DMS53 treated with DMSO at 0.1 percent for 48 hours (cell line): ENCODE results near the gene C2orf76.
A peak's percentile ranks its signal among the peaks of the same experiment; 100 is the strongest.
"Not testable (repeated sequence)": the region's sequence is repeated elsewhere in the genome, so short reads cannot be mapped to it uniquely, and the experiment has no call there.

Experiments
- DNase-seq: peaks from one replicate; lab custom pipeline; 2025; ENCODE audit not compliant: unreplicated experiment; lab: John Stamatoyannopoulos, UW

C2orf76 gene

DNA sequence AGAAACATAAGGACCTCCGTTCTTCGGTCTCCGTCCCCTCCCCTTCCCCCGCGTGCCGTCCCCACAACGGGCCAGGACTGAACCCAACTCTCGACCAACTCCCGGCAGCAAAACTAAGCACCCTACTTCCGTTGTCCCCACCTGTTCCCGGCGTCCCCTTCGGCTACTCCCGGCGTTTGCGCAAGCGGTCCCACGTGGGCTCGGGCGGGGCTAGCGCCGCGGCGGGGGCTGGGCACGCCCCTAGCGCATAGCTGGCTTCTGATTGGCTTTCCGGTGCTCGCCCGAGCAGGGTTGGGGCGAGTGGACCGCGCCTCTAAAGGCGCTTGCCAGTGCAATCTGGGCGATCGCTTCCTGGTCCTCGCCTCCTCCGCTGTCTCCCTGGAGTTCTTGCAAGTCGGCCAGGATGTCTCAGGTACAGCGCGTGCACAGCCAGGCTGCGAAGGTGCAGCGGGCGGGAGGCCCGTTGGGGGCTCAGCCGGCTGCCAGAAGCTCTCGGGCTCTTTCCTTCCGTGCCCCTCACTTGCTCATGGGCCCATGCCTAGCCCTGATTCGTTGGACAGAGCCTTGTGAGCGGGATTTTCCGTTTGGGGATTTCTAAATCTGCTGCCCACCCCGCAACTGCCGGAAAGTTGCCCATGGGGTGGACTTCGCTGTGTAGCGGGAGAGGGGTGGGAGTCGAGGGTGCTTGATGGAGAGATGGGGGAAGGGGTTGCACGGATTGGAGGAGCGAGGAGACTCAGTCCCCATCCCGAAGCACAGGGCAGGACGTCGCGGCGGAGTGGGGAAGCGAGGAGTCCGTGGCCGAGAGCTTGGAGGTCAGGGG lies at the start of gene C2orf76, which contains the start of gene DBI:
Gene C2orf76 (minus strand): TSS at position 186 of the 823 bp plus-strand sequence. CDS start 26,875 bp downstream, outside the sequence.
Gene DBI (plus strand): TSS at position 329 of the 823 bp plus-strand sequence. CDS start 75 bp downstream, at position 404.
- DNase-seq = peak; percentile 93

DNA sequence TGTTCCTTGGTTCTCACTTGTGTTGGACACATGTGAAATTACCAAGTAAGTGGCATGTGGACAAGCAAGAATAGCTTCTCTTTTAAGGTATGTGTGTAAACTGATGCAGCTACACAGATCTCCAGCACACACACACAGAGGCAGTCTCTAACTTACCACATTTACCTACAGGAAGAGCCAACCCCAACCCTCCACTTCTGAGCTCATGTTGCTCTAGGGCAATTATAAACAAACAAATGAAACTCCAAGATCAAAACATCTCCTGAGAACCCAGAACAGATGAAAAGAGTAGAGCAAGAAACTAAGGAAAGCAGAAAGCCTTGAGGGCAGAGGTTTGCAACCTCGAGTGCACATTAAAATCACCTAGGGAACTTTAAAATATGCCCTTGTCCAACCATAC lies 49.0 kb upstream of the C2orf76 start:
- no peak for DNase-seq

DNA sequence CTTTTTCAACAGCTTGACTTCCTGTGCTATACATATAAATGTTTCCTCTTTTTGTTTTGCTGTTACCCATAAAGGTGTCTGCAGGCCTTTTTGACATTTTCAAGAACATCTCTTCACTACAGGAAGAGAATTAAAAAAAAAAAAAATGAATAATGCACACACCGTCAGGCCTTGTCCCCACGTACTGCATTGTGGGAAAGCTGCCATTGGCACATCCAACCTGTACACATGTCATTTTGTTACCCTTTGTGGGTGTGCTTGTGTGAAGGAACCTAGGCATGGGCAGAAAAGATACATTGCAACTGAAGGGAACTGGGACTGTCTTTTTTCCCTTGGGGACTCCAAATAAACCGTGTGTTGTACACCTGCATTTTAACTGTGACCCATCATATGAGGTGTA lies 48.3 kb upstream of the C2orf76 start:
- DNase-seq = no peak

DNA sequence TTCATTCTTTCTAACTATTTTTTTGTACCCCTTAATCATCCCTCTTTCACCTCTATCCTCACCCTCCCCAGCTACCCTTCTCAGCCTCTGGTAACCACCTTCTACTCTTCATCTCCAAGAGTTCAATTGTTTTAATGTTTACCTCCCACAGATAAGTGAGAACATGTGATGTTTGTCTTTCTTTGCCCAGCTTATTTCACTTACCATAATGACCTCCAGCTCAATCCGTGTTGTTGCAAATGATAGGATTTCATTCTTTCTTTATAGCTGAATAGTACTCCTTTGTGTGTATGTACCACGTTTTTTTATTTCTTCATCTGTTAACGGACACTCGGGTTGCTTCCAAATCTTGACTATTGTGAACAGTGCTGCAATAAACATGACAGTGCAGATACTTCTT lies 42.9 kb upstream of the C2orf76 start:
- peak; percentile 35 for DNase-seq

GRCh38 chr2:119408221-119408619 lies 41.6 kb upstream of the C2orf76 start:
- no peak for DNase-seq

DNA sequence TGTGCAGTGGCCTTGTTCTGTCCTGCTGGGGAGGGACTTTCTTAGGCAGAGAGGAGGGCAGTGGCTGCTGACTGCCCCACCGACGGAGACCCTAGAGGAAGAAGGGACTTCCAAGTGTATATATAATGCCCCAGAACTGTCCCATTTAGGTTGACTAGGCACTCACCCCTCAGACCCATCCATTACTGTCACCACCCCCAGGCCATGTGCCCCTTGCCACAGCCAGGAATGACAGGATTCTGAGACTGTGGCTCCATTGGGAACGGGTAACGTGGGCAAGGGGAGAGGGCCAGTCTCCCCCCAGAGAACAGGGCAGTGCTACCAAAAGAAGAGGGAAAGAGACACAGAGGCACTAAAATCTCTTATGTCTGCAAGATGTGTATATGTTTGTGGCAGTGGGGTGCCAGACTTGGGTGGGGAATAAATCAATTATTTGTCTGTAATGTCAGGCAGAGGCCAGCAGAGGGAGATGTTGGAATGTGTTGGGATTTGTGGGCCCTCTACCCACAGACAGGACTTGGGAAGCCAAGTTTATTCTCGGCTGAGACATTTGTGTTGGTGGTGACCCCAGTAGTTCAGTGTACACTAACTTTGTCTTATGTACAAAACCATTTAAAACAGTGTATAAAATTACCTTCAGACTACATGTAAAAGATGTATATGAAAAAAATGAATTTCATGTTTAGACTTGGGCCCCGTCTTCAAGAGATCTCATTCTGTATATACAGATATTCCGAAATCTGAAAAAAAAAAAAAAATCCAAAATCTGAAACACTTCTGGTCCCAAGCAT lies 41.0 kb upstream of the C2orf76 start:
- DNase-seq = peak; percentile 44

DNA sequence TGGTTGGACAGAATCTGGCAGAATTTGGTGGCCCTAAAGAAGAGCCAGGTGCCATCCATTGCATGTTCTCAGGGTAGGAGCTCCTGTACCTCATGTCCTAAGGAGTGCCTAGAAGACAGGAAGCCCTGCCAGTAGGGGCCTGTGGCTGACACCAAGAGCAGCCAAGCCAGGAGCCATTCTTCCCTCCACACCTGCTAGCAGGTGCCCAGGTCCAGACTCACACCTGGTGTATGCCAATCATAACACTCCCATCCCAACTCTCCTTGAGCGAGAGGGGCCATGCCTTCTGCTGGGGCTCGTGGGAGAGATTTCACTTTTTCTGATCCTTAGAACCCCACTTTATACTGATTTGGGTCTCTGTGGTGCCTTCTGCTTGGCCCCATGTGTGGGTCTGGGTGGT lies 38.5 kb upstream of the C2orf76 start:
- DNase-seq = no peak

DNA sequence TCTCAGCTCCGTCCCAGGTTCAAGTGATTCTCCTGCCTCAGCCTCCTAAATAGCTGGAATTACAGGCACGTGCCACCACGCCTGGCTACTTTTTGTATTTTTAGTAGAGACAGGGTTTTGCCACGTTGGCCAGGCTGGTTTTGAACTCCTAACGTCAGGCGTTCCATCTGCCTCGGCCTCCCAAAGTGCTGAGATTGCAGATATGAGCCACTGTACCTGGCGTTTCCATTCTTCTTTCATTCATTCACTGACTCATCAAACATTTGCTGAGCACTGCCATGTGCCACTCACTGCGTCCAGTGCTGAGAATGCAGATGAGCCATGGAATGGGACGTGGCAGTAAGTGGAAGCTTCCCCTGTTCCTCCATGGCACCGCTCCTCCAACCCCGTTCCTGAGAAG lies 37.0 kb upstream of the C2orf76 start:
- not testable (repeated sequence) for DNase-seq

GRCh38 chr2:119402645-119403560 lies 36.3 kb upstream of the C2orf76 start:
- DNase-seq = no peak

- DNase-seq = no peak
Measured at GRCh38 chr2:119402106-119402505, 35.5 kb upstream of the C2orf76 start.

- no peak for DNase-seq
Measured at GRCh38 chr2:119397196-119397595, 30.6 kb upstream of the C2orf76 start.

DNA sequence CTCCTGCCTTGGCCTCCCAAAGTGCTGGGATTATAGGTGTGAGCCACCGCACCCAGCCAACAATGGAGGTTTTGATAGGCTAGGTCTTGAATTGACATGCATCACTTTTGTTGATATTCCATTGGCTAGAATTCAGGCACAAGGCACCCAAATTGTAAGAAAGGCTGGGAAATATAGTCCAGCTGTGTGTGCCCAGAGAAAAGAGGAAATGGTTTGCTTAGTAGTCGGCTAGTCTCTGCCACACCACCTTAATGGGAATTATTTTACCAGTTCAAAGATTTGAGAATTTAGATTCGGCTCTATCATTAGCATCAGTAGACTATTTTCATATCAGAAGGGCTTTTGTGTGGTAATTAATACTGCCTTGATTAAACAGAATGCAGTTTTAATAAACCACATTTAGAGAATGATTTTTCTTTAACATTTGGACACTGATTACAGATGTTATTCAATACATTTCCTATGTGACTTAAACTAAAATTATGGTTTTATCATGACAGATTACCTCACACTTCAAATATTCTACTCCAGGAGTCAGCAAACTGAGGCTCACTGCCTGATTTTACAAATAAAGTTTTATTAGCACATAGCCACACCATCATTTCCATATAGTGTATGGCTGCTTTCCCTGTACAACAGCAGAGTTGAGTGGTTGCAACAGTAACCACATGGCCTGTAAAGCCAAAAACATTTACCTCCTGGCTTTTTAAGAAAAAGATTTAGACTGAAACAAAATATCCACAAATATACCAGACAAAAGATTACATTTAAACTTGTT lies 27.5 kb upstream of the C2orf76 start:
- no peak for DNase-seq

GRCh38 chr2:119389615-119390306 lies 23.1 kb upstream of the C2orf76 start:
- DNase-seq = no peak

DNA sequence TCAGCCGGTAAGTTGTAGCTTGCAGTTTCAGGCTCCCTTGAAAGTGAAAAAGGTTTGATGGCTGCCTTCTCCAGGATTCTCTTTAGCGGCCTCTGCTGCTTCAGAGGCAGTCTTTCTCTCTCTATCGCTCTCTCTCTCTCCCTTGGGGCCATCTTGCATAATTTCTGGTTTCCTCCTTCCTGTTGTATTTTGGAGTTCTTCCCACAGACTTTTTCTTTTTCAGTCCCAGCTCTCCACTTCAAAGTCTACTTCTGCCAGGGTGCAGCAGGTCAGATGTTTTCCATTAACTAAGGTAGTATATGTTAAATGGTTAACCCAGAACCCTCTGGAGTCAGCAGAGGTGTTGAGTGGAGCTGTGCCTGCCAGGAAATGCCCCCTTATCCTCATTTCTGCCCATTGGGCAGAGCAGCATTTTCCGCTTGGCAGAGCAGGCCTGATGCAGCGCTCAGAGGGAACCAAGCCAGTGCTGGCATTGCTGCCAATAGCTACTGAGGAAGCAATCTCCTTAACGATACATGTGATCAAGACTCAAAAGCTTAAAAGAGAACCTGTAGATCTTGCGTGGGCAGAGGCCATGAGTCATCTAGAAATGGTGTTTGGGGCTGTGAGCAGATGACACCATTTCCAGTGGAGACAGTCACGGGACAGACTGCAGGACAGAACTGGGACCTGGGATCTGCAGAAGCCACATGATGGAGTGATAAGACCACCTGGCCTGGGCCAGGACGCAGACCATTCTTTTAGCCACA lies 20.9 kb upstream of the C2orf76 start:
- no peak for DNase-seq

- no peak for DNase-seq
Measured at GRCh38 chr2:119385466-119385865, 18.8 kb upstream of the C2orf76 start.

DNA sequence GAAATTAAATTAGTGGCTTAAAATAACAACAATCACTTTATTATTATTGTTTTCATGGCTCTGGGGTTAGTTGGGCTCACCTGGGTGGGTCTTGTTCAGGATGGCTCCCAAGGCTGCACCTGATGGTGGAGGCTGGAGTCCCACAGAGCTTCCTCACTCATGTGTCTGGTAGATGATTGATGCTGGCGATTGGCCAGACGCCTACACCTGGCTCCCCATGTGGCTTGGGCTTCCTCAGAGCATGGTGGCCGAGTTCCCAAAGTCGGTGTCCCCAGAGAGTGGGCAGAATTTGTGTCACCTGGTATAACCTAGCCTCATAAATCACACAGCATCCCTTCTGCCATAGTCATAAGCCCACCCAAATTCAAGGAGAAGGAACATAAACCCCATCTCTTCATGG lies 18.3 kb upstream of the C2orf76 start:
- DNase-seq = no peak

- DNase-seq = no peak
Measured at GRCh38 chr2:119383410-119384140, 16.9 kb upstream of the C2orf76 start.

GRCh38 chr2:119378566-119378965 lies 11.9 kb upstream of the C2orf76 start:
- no peak for DNase-seq
